SK-N-DZ (cell line): Measurements from ENCODE around the gene LRRC42.
"Not testable (repeated sequence)": the region's sequence is repeated elsewhere in the genome, so short reads cannot be mapped to it uniquely, and the experiment has no call there.

Experiments used
- DNase-seq: peaks from one replicate; pipeline ENCODE4 v3.0.0-alpha.2; 2015; ENCODE audit warnings: low spot score

Gene LRRC42

DNA sequence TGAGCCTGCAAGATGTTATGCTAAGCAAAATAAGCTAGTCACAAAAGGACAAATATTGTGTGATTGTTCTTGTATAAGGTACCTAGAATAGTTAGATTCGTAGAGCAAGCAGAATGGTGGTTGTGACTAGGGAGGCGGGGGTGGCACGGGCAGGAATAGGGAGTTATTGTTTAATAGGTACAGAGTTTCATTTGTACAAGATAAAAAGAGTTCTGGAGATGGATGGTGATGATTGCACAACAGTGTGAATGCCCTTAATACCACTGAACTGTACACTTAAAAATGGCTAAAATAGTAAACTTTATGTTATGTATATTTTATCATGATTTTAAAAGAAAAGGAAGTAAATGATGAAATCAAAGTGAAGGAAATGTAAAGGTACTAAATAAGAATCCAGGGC lies 20.6 kb downstream of the LRRC42 start:
- DNase-seq: no peak

DNA sequence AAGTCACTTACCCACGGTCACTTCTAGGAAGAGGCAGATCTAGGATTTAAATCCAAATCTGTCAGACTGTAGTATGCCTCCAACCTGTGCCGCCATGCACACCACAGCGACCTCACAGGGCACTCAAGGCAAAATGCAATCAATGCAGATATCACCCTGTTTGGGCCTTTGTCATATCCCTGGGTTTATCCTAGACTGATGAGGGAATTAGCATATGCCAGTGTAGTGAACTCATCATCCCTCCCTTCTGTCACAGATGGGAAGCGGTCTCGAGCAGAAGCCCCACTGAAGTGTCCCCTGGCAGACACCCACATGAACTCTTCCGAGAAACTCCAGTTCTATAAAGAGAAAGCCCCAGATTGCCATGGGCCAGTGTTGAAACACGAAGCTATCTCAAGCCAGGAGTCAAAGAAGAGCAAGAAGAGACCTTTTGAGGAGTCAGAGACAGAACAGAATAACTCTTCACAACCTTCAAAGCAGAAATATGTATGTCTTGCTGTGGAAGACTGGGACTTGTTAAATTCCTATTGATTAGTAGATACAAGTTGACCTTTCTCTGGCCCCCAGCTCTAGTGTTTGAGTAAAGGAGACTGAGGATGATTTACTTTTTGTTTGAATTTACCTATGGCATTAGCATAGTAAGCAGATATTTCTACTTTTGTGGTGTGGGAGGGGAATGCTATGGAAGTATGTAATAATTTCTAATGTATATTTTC lies 21.4 kb downstream of the LRRC42 start:
- no peak for DNase-seq

DNA sequence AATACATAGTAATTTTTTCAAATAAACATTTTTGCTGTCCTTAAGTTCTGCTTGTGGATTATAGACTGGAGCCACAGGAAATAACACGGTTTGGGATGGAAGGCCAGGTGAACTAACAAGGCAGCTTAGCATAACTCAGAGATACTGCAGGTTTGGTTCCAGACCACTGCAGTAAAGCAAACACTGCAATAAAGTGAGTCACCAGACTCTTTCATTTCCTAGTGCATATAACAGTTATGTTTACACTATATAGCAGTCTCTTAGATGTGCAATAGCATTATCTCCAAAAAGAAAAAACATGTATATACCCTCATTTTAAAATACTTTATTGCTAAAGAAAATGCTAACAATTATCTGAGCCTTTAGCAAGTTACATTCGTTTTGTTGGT lies 22.0 kb downstream of the LRRC42 start:
- no peak for DNase-seq

DNA sequence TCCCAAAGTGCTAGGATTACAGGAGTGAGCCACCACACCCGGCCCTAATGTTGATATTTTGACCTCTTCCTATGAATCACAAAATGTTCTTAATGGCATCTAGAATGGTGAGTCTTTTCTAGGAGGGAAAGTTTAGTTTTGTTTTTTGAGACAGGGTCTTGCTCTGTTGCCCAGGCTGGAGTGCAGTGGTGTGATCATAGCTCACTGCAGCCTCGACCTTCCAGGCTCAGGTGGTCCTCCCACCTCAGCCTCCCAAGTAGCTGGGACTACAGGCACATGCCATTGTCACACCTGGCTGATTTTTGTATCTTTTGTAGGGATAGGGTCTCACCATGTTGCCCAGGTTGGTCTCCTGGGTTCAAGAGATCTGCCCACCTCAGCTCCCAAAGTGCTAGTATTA lies 23.2 kb downstream of the LRRC42 start:
- DNase-seq: not testable (repeated sequence)

DNA sequence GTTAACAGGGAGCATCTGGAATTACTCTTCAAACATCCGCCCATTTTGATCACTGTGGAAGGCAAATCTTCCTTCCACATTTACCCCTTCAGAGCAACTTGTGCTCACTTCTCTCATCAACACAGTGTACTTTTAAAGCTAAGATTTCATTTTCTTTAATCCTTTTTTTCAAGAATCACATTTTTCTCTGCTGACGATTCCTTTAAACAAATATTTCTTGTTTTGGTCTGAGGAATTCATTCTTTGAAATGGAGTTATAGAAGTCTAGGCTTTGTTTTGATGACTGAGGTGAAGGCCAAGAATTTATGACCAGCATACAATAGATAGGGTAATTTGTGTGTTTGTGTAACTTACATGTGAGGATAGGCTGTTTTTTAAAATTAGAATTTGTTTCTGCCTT lies 25.6 kb downstream of the LRRC42 start:
- no peak for DNase-seq

GRCh38 chr1:53975861-53976260 lies 29.7 kb downstream of the LRRC42 start:
- no peak for DNase-seq

- DNase-seq: no peak
These were observed 33.7 kb downstream of the LRRC42 start for GRCh38 chr1:53979712-53980450.

GRCh38 chr1:53981220-53981619 lies 35.1 kb downstream of the LRRC42 start:
- no peak for DNase-seq

DNA sequence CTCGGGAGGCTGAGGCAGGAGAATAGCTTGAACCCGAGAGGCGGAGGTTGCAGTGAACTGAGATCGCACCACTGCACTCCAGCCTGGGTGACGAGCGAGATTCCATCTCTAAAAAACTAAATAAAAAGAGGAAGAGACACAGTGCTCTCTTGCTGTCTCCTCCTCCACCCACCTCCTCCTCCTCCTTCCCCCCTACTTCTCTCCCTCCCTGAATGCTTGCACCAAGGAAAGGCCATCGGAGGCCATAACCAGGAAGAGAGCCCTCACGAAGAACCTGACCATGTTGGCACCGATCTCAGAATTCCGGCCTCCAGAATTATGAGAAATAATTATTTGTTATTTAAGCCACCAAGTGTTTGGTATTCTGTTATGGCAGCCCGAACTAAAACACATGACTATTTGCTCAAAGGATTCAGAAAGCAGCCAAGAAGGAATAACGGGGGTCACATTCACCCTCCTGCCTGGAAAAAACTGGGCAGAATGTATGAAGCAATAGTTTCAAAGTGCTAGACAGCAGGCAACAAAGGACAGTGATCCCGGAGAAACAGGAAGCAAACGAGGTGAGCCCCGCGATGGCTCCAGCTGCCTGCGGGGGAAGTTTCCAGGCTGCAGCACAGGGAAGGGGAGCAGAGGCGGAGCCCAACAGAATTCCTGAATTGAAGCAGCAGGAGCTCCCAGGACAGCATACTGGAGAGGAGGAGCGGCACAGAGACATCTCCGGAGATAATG lies 36.0 kb downstream of the LRRC42 start:
- DNase-seq: no peak

DNA sequence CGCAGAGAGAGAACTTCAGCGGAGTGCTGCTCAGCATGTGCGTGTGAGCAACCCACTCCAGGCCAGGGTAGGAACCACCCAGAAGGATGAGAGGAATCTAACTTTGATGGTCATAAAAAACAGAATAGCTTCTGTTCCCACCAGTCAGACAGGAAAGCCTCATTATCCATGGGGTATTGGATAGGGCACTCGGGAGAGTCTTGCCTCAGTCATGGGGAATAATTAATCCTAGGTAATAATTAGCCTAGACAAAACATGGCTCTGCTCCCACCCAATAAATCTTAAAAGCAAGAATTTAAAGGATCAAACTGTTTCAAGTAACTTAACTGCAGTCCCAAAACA lies 36.6 kb downstream of the LRRC42 start:
- no peak for DNase-seq

GRCh38 chr1:53984726-53985125 lies 38.6 kb downstream of the LRRC42 start:
- DNase-seq: no peak

DNA sequence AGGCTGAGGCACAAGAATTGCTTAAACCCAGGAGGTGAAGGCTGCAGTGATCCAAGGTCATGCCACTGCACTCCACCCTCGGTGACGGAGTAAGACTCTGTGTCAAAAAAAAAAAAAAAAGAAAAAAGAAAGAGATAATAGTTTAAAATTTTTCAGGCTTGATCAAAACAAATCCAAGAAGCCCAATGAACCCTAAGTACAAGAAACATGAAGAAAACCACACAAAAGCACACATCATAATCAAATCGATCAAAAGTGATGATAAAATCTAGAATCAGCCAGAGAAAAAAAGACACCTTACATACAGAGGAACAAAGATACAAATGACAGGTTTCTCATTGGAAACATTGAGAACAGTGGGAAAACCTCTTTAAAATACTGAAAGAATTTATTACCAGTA lies 40.3 kb downstream of the LRRC42 start:
- DNase-seq: no peak

- DNase-seq: no peak
These were observed 41.7 kb downstream of the LRRC42 start for GRCh38 chr1:53987880-53988279.

- DNase-seq: no peak
These were observed 46.1 kb downstream of the LRRC42 start for GRCh38 chr1:53992085-53992874.

- DNase-seq: not testable (repeated sequence)
These were observed 48.4 kb downstream of the LRRC42 start for GRCh38 chr1:53994516-53994915.

- no peak for DNase-seq
These were observed 49.5 kb downstream of the LRRC42 start for GRCh38 chr1:53995683-53996082.

GRCh38 chr1:53998223-53998622 lies 52.1 kb downstream of the LRRC42 start:
- no peak for DNase-seq

- DNase-seq: no peak
These were observed 53.8 kb downstream of the LRRC42 start for GRCh38 chr1:53999920-54000319.

DNA sequence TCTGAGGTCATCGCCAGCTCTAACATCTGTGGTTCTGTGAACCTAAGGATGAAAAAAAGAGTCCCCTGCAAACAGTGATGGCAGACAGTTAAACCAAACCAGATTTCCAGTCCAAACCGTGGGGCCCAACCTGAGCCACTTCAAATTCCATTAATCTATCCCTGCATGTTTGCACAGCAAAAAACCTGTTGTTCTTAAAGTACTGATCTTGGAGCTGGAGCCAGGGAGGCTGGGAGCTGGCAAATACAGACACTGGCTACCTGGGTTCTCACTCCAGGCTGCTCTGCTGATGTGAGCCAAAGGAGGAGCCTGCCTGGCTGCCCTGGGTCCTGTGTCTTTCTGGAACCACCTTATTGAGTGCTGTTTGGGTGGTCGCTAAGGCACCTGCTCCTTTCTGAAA lies 55.4 kb downstream of the LRRC42 start:
- no peak for DNase-seq

DNA sequence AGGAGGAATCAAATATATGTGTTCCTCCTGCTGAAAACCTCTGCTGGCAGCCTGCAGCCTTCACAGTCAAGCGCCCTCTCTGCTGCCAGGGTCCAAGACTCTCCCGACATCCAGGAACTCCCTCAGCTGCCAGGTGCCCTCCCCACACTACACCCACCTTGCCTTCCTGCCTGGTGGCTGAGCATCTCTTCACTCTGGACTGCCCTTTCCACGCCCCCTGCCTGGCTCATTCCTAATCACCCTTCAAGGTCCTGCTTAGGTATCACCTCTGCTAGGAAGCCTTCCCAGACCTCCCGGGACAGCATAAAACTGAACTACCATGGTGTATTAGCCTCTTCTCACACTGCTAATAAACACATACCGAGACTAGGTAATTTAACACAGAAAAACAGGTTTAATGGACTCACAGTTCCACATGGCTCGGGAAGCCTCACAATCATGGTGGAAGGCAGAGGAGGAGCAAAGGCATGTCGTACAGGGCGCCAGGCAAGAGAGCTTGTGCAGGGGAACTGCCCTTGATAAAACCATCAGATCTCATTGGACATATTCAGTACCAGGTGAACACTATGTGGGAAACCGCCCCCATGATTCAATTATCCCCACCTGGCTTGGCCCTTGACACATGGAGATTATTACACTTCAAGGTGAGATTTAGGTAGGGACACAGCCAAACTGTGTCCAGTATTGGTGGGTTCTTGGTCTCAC lies 56.5 kb downstream of the LRRC42 start:
- no peak for DNase-seq

DNA sequence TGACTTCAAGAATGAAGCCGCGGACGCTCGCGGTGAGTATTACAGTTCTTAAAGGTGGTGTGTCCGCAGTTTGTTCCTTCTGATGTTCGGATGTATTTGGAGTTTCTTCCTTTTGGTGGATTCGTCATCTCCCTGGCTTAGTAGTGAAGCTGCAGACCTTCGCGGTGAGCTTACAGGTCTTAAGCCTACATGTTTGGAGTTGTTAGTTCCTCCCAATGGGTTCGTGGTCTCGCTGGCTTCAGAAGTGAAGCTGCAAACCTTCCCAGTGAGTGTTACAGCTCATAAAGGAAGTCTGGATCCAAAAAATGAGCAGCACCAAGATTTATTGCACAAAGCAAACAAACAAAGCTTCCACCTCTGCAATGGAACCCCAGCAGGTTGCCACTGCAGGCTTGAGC lies 57.1 kb downstream of the LRRC42 start:
- no peak for DNase-seq
